Raji (cell line): Measurements from ENCODE around the gene WDR37.

Experiments
- POLR2A ChIP-seq: IDR thresholded peaks from 2 replicates; pipeline ENCODE4 v1.6.1; 2011; ENCODE audit warnings: low read depth, low read length, control low read depth; ENCODE audit not compliant: insufficient read depth

WDR37 gene

DNA sequence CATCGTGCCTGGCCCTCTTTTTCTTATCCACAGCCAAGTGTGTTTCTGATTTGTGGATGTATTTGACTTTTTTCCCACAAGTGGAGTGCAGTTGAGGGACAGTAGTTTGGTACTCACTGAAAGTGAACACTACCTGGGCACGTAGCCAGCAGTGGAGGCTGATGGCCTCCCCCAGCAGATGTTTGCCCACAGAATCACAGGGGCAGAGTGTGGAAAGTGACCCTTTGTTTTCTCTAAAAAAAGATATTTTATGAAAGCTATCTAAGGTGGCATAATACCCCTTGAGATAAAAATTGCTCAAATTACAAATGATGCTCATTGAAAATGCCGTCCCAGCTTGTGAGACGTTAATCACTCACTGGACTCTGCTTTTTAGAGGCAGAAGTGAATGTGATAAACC lies 29.1 kb downstream of the WDR37 start:
- TF ChIP-seq POLR2A, result no peak

DNA sequence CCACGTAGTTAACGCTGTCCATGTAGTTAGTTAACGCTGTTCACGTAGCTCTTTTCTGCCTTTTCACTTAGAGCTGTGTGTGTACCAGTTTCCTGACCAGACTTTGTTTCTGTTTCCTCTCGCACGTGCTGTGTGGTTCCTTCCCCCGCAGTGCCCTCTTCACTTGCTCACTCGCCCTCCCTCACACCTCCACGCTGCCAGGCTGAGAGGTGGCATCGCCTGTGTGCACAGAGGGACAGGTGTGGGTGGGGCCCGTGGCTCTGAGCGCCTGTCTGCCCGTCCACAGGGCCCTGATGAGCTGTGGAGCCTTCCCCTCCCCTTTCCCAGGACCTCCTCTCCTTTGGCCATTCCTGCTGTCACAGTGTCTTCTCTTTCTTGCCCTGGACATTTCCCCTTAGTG lies 30.6 kb downstream of the WDR37 start:
- no peak for TF ChIP-seq POLR2A

DNA sequence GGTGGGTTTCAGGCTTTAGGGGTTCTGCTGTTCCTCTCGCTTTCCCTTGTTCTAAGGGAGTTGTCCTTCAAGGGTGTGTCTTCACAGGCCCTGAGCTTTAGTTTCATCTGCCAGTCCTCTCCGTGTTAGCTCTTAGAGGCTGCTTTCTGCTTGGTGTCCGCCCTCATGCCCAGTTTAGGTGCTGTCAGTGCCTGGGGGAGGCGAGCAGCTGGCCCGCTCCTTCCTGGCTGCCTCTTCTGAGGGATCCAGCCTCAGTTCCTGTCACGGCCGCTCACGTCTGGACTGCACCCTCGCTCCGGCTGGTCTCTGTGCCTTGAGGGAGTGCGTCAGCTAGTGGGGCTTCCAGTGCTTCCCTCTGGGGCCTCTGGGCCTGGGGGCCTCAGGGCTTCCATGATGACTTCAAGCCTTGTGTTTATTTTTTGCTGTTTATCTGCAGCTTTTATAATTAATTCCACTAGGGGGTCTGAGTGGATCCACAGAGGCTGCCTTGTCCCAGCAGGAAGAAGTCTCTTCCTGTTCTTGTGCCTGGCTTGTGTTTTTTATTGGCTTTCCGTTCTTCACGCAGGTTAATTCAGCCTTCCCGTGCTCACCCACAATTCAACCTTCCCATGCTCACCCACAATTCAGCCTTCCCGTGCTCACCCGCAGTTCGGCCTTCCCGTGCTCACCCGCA lies 33.0 kb downstream of the WDR37 start:
- no peak for TF ChIP-seq POLR2A

DNA sequence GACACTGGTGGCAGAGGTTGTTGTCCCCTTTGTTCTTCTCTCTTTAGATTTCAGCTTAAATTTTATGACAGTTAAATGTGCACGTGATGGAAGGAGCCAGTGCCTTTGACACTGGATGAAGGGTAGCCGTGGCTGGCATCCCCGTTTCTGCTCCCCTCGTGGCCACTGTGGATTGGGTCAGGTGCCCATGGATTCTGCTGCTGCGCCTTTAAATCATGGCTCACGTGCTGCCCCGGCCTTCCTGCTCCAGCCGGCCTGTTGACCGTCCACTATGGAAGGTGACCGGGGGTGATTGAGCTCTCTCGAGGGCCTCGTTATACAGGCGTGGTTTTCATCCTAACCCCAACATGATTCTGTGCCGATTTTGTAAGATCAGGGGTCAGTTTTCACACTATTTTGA lies 34.5 kb downstream of the WDR37 start:
- TF ChIP-seq POLR2A, result no peak

GRCh38 chr10:1093696-1094095 lies 37.5 kb downstream of the WDR37 start:
- TF ChIP-seq POLR2A, result no peak

- no peak for TF ChIP-seq POLR2A
These were observed 38.2 kb downstream of the WDR37 start for GRCh38 chr10:1094112-1095057.

DNA sequence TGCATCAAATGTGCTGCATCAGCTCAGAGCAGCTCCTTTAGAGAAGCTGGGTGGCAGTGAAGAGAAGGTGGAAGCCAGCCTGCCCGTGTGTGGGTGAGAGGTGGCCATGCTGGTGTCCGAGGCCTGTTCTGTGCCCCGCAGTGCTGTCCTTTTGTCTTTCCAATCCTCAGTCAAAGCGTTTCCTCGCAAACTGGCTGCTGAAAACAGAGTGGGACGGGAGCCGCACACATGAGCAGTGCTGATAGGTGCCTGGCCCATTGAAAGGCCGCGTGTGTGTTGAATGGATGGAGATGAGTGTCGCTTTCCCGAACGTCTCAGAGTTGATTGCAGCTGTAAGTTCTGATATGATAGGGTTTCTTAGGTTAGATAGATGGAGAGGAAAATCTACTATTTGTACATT lies 39.3 kb downstream of the WDR37 start:
- TF ChIP-seq POLR2A, result no peak

- no peak for TF ChIP-seq POLR2A
These were observed 40.2 kb downstream of the WDR37 start for GRCh38 chr10:1096287-1096889.

DNA sequence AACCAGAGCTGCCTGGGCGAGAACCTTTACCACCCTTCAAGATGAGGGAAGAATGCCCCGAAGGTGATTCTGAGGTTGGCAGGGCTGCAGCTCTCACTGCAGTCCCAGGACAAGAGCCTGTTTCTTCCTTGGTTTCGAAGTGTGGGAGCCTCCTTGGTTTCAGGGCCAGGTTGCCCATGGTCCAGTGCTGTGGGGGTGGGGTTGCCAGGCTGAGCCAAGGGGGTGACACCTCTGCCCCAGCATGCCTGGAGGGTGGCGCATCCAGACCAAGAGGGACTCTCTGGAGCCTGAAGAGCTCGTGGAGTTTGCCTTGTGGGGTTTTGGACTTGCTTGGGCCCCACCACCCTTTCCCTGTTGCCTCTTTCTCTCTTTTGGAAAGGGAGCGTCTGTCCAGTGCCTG lies 41.3 kb downstream of the WDR37 start:
- no peak for TF ChIP-seq POLR2A

DNA sequence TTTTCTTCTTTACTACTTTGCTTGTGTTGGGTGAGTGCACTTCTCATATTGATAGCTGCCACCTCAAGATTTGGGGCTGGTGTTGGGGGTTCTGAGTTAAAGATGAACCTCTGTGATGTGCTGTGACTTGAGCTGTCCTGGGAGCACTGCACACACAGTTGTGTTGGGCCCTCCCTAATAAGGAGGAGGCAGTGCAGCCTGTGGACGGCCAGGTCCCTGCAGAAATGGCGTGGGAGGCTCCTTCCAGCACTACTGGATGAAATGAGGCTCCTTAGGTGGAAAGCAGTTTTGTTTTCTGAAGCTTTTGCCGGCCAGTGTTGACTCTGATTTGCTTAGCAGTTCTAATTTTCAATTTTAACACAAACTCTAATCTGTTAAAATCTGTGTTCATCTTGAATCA lies 44.0 kb downstream of the WDR37 start:
- no peak for TF ChIP-seq POLR2A

- TF ChIP-seq POLR2A, result no peak
These were observed 44.6 kb downstream of the WDR37 start for GRCh38 chr10:1100691-1101368.

DNA sequence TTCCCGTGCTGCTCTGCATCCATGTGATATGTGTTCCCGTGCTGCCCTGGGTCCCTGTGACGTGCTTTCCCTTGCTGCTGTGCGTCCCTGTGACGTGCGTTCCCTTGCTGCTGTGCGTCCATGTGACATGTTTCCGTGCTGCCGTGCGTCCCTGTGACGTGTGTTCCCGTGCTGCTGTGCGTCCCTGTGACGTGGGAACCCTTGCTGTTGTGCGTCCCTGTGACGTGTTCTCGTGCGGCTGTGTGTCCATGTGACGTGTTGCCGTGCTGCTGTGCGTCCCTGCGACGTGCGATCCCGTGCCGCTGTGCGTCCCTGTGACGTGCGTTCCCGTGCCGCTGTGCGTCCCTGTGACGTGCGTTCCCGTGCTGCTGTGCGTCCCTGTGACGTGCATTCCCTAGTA lies 45.8 kb downstream of the WDR37 start:
- no peak for TF ChIP-seq POLR2A

GRCh38 chr10:1102416-1102815 lies 46.2 kb downstream of the WDR37 start:
- no peak for TF ChIP-seq POLR2A

DNA sequence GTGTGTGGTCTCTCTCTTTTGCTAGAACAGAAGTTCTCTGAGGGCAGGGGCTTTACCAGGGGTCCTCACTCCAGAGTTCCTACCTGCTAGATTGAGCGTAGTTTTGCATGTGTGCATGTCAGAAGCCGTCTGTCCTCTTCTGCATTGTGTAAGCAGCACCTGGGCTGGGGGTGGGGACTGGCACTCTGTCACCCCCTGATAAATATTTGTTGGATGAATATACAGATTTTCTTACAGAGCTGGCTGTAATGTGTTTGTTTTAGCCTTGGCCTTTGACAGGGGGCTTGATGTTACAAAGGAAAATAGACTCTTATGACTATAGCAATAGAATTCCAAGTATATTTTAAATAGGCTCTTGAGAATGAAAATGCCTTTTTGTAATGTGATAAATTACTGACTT lies 46.6 kb downstream of the WDR37 start:
- no peak for TF ChIP-seq POLR2A

DNA sequence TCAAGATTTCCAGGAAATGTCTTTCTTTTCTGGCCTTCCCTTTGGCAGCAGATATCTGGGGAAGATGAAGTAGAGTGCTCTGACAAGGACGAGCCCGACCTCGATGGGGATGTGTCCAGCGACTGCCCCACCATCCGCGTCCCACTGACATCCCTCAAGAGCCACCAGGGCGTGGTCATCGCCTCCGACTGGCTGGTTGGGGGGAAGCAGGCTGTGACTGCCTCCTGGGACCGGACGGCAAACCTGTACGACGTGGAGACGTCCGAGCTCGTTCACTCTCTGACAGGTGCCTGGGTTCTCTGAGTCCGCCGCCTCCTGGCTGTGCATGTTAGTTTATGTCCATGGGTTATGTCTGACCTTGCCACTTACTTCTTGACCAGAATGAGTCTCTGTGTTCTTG lies 47.4 kb downstream of the WDR37 start:
- TF ChIP-seq POLR2A, result no peak
